Common myeloid progenitor, CD34-positive (primary cell): ENCODE results near the gene MARVELD1.

Experiments used
- CTCF ChIA-PET: fragments of 350-600 bp; sonication (Branson Sonifier 250); formaldehyde crosslinking; loops from one replicate; lab custom pipeline; 2021; ENCODE audit warnings: antibody characterized with exemption; lab: Charles Lee
- POLR2A ChIA-PET: fragments of 350-600 bp; sonication (Branson Sonifier 250); formaldehyde crosslinking; loops from one replicate; lab custom pipeline; 2021; ENCODE audit warnings: antibody characterized with exemption; lab: Charles Lee
- DNase-seq, 3 donors: peaks; one replicate each; pipeline versions ENCODE4 v3.0.0 to v3.0.0-alpha.2; 2013
- H3K27ac ChIP-seq, 2 experiments: 1 replicate in 1 of 2; 2 replicates in 1 of 2; pipeline ENCODE4 v1.7.0; 2013; ENCODE audit warnings: inconsistent platforms in 2 of 2, low read length in 2 of 2, mild to moderate bottlenecking in 2 of 2, low read depth in 1 of 2, moderate library complexity in 1 of 2; ENCODE audit not compliant: severe bottlenecking in 2 of 2, insufficient read depth in 1 of 2, poor library complexity in 1 of 2
- H3K27me3 ChIP-seq, 5 experiments: replicated peaks in 2 of 5; 1 replicate in 3 of 5; 2 replicates in 2 of 5; pipeline versions ENCODE4 v1.6.1 to v1.7.0; 2013; ENCODE audit warnings: low read length in 4 of 5, mild to moderate bottlenecking in 2 of 5, moderate library complexity in 2 of 5, inconsistent platforms in 1 of 5; ENCODE audit not compliant: insufficient read depth in 5 of 5, control insufficient read depth in 4 of 5
- H3K36me3 ChIP-seq, 4 experiments: 1 replicate in 2 of 4; 2 replicates in 2 of 4; pipeline versions ENCODE4 v1.6.1 to v1.7.0; 2013; ENCODE audit warnings: low read length in 3 of 4, control low read depth in 1 of 4, mild to moderate bottlenecking in 1 of 4; ENCODE audit not compliant: control insufficient read depth in 4 of 4, insufficient read depth in 4 of 4
- H3K4me1 ChIP-seq, 4 experiments: 1 replicate in 3 of 4; 2 replicates in 1 of 4; pipeline versions ENCODE4 v1.6.1 to v1.7.1; 2013; ENCODE audit warnings: low read length in 3 of 4, mild to moderate bottlenecking in 3 of 4, control low read depth in 1 of 4, inconsistent platforms in 1 of 4, moderate library complexity in 1 of 4; ENCODE audit not compliant: control insufficient read depth in 4 of 4, insufficient read depth in 4 of 4; ENCODE audit errors: control extremely low read depth in 1 of 4
- H3K4me3 ChIP-seq, 7 experiments: 1 replicate in 4 of 7; 2 replicates in 3 of 7; pipeline versions ENCODE4 v1.5.1 to v1.7.0; 2013; ENCODE audit warnings: mild to moderate bottlenecking in 7 of 7, low read length in 6 of 7, moderate library complexity in 6 of 7, inconsistent platforms in 2 of 7, low read depth in 2 of 7, control low read depth in 1 of 7; ENCODE audit not compliant: insufficient read depth in 4 of 7, control insufficient read depth in 1 of 7; ENCODE audit errors: extremely low read depth in 1 of 7
- H3K9me3 ChIP-seq, 5 experiments: 1 replicate in 4 of 5; 2 replicates in 1 of 5; pipeline versions ENCODE4 v1.6.1 to v1.7.1; 2013; ENCODE audit warnings: low read length in 4 of 5, mild to moderate bottlenecking in 2 of 5, inconsistent platforms in 1 of 5, low read depth in 1 of 5, moderate library complexity in 1 of 5; ENCODE audit not compliant: control insufficient read depth in 4 of 5, insufficient read depth in 2 of 5; ENCODE audit errors: control extremely low read depth in 1 of 5
- WGBS: methylation state at CpG from one replicate; pipeline ENCODE4 v1.1.5; 2013; ENCODE audit not compliant: insufficient coverage; 5-methylcytosine and 5-hydroxymethylcytosine counted together

Gene MARVELD1

GRCh38 chr10:97705006-97705670 lies 8.4 kb upstream of the MARVELD1 start:
- no peak for DNase-seq
- ChIA-PET CTCF (interaction anchor here (1.1 to 21.7 kb wide), 4 partner anchors 10 to 29 kb away, joined by 3 to 623 read pairs (median 4); partner anchors contain the start of gene ZFYVE27), POLR2A (interaction anchor here (1.3 kb wide), 1 partner anchor 18 kb away, joined by 6 read pairs; the partner anchor contains the start of gene AVPI1)
- Histone ChIP-seq H3K4me3 (no peak overlapping the region), H3K27me3 (peaks cover 0 to 4% (median 0%) of the 10 kb centered on the region in 5 experiments), H3K4me1 (no peaks in the 10 kb centered on the region), H3K9me3 (no peaks in the 10 kb centered on the region), H3K36me3 (no peaks in the 10 kb centered on the region), H3K27ac (no peak overlapping the region)
- no CpG with 5 or more reads among the region's 3 CpGs for WGBS

- ChIA-PET CTCF (interaction anchor here (1.0 to 21.7 kb wide), 5 partner anchors 9 to 38 kb away, joined by 3 to 623 read pairs (median 11); partner anchors contain the start of gene ZFYVE27), POLR2A (no interaction called here)
- Histone ChIP-seq H3K36me3 (no peaks in the 10 kb centered on the region), H3K27me3 (peaks cover 0 to 4% (median 0%) of the 10 kb centered on the region in 5 experiments), H3K4me3 (no peak overlapping the region), H3K9me3 (no peaks in the 10 kb centered on the region), H3K27ac (no peak overlapping the region), H3K4me1 (peaks cover 0 to 2% (median 0%) of the 10 kb centered on the region in 4 experiments)
- WGBS = 92% methylated on average over 11 of the region's 11 CpGs
- DNase-seq = no peak
Measured at GRCh38 chr10:97707134-97707861, 6.2 kb upstream of the MARVELD1 start.

DNA sequence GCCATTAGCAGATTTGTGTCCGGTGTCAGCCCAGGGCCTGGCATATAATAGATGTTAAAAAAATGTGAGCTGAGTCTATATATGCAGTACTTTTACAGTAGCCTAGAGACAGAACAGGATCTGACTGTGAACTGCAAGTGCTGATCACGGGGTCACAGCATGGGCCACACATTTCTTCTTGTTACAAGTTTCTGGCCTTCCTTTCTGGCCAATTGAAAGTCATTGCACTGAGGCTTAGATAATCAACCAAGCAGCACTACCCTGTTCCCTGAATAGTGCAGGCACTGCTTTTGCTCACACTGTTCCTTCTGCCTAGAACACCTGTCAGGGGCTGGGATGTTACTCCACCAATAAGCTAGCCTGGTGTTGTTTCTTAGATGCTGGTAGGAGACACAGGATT lies 5.4 kb upstream of the MARVELD1 start:
- Histone ChIP-seq H3K27ac (no peak overlapping the region), H3K27me3 (peaks cover 0 to 4% (median 0%) of the 10 kb centered on the region in 5 experiments), H3K4me3 (no peak overlapping the region), H3K36me3 (no peaks in the 10 kb centered on the region), H3K9me3 (no peaks in the 10 kb centered on the region), H3K4me1 (peaks cover 0 to 8% (median 4%) of the 10 kb centered on the region in 4 experiments)
- WGBS = 87% methylated on average over 2 of the region's 2 CpGs
- POLR2A ChIA-PET = interaction anchor here (0.8 kb wide), 1 partner anchor 27 kb away, joined by 3 read pairs; no protein-coding TSS in a partner anchor
- CTCF ChIA-PET = interaction anchor here (1.0 to 21.7 kb wide), 7 partner anchors 10 to 39 kb away, joined by 3 to 623 read pairs (median 7); partner anchors contain the start of gene ZFYVE27
- no peak for DNase-seq

GRCh38 chr10:97708976-97709946 lies 4.3 kb upstream of the MARVELD1 start:
- Histone ChIP-seq H3K4me1 (peaks cover 0 to 16% (median 10%) of the 10 kb centered on the region in 4 experiments), H3K4me3 (no peak overlapping the region), H3K36me3 (no peaks in the 10 kb centered on the region), H3K27ac (no peak overlapping the region), H3K27me3 (no peaks in the 10 kb centered on the region), H3K9me3 (no peaks in the 10 kb centered on the region)
- DNase-seq = peak; percentile 55 to 71 (median 62)
- 49% methylated on average over 15 of the region's 18 CpGs for WGBS
- ChIA-PET POLR2A (interaction anchor here (0.6 to 0.8 kb wide), 2 partner anchors 26 to 79 kb away, joined by 3 to 6 read pairs; no protein-coding TSS in a partner anchor), CTCF (interaction anchor here (0.8 to 21.7 kb wide), 12 partner anchors 8 to 160 kb away, joined by 3 to 623 read pairs (median 6); partner anchors contain the start of gene ZFYVE27)

GRCh38 chr10:97711640-97712572 lies 1.6 kb upstream of the MARVELD1 start:
- Histone ChIP-seq H3K9me3 (no peaks in the 10 kb centered on the region), H3K27ac (no peak overlapping the region), H3K27me3 (no peaks in the 10 kb centered on the region), H3K4me3 (no peak overlapping the region), H3K36me3 (peaks cover 0 to 4% (median 0%) of the 10 kb centered on the region in 4 experiments), H3K4me1 (peaks cover 0 to 25% (median 23%) of the 10 kb centered on the region in 4 experiments)
- CTCF ChIA-PET = interaction anchor here (0.9 to 21.7 kb wide), 5 partner anchors 9 to 34 kb away, joined by 5 to 623 read pairs (median 22); partner anchors contain the start of genes AVPI1 and ZFYVE27
- POLR2A ChIA-PET = interaction anchor here (0.6 to 1.0 kb wide), 2 partner anchors 19 to 20 kb away, joined by 3 to 8 read pairs; no protein-coding TSS in a partner anchor
- DNase-seq = no peak
- WGBS = 95% methylated on average over 9 of the region's 9 CpGs
